GM10266 (cell line): ENCODE measurements around the gene POLR1D.

ENCODE experiments used
- DNase-seq: peaks from one replicate; pipeline ENCODE4 v3.0.0; 2012; ENCODE audit errors: extremely low spot score
- CTCF ChIP-seq: IDR thresholded peaks from 2 replicates; pipeline ENCODE4 v1.5.1; 2012; ENCODE audit warnings: mild to moderate bottlenecking, low read depth; ENCODE audit not compliant: control insufficient read depth, insufficient read depth; ENCODE audit errors: missing control alignments

Gene POLR1D

GRCh38 chr13:27637289-27637626 is 15.6 kb downstream of the POLR1D start:
- TF ChIP-seq CTCF = no peak
- DNase-seq = no peak

- no peak for TF ChIP-seq CTCF
- no peak for DNase-seq
Observed at GRCh38 chr13:27638001-27638400, 16.3 kb downstream of the POLR1D start.

- TF ChIP-seq CTCF = no peak
- DNase-seq = no peak
Observed at GRCh38 chr13:27638521-27638920, 16.8 kb downstream of the POLR1D start.

GRCh38 chr13:27639186-27639585 is 17.5 kb downstream of the POLR1D start:
- TF ChIP-seq CTCF = no peak
- no peak for DNase-seq

- no peak for DNase-seq
- no peak for TF ChIP-seq CTCF
Observed at GRCh38 chr13:27641711-27642502, 20.2 kb downstream of the POLR1D start.

GRCh38 chr13:27643334-27644132 is 21.8 kb downstream of the POLR1D start:
- no peak for DNase-seq
- TF ChIP-seq CTCF = no peak

GRCh38 chr13:27644302-27644701 is 22.6 kb downstream of the POLR1D start:
- DNase-seq = no peak
- no peak for TF ChIP-seq CTCF
